LNCaP clone FGC (cell line): ENCODE data around the gene PKD1.

Experiments used
- DNase-seq: peaks from one replicate; pipeline ENCODE4 v3.0.0-alpha.2; 2011; ENCODE audit warnings: low read depth
- H3K4me3 ChIP-seq: 2 replicates; pipeline ENCODE4 v1.5.1; 2011; ENCODE audit warnings: mild to moderate bottlenecking, low read depth, low read length, control low read depth
- CTCF ChIP-seq: IDR thresholded peaks from 2 replicates; pipeline ENCODE4 v1.5.1; 2012; ENCODE audit warnings: mild to moderate bottlenecking; ENCODE audit not compliant: control insufficient read depth, insufficient read depth; ENCODE audit errors: extremely low read depth

The PKD1 gene

DNA sequence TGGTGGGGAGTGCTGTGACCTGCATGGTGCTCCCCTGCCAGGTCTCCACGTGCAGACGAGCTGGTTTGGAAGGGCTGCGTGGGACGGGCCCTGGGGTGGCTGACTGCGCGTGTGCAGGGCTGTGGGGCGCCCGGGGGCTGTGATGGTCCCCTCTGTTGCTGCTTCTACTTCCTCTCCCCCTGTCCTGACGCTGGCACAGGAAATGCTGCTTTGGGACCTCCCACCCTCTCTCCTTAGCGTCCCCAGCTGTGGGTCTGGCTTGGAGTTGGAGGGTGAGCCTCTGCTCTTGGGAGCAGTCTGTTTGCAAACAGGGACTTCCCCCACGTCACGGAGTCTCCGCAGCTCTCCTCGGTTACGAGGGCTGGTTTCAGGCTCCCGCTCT is 52.7 kb downstream of the PKD1 start:
- H3K4me3 ChIP-seq = no peak overlapping the region
- DNase-seq = no peak
- TF ChIP-seq CTCF = no peak

DNA sequence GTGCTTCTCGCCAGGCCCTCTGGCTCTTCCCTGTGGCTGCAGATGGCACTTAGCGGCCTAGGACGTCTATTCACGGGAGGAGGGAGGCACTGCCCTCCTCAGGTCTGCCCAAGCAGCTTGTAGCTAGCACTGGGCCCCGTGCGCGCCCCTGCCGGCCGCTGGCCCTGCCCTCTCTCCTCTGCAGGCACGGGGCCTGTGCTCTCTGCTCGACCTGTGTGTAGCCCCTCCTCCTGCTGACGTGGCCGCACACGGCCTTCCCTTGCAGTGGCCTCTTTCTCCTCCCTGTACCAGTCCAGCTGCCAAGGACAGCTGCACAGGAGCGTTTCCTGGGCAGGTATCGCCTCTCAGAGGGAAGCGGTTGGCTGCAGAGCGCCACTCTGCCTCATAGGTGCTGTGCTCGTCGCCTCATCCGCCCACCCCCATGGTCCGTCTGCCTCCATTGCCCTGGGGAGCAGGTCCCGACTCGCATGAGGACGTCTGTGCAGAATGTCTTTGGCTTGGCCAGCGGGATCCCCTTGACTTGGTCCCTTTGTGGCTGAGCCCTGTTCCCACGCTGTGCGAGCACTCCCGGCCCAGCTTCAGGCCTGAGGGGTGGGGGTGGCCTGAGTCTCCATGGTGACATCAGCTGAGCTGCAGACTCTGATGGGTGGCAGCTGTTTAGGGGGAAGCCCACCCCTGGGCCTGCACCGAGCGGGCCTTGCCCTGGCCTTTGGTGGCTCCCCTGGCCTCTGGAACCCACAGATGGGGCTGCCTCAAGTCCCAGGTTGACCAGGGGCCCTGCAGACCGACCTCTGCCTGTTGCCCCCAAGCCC is 53.3 kb downstream of the PKD1 start:
- no peak overlapping the region for H3K4me3 ChIP-seq
- peak; percentile 63 for TF ChIP-seq CTCF
- peak; percentile 95 for DNase-seq

GRCh38 chr16:2081201-2082084 is 54.3 kb downstream of the PKD1 start:
- no peak overlapping the region for H3K4me3 ChIP-seq
- DNase-seq = no peak
- no peak for TF ChIP-seq CTCF

DNA sequence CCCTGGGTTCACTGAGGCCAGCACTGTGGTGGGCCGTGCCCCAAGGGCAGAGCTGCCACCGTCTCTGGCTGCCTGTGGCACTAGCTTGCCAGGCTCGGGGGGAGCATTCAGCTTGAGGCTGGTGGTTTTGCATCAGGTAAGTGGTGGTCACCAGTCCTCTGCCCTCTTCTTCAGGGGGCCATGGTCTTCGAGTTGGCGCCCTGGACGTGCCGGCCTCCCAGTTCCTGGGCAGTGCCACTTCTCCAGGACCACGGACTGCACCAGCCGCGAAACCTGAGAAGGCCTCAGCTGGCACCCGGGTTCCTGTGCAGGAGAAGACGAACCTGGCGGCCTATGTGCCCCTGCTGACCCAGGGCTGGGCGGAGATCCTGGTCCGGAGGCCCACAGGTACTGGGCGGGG is 55.7 kb downstream of the PKD1 start:
- no peak overlapping the region for H3K4me3 ChIP-seq
- no peak for TF ChIP-seq CTCF
- no peak for DNase-seq

DNA sequence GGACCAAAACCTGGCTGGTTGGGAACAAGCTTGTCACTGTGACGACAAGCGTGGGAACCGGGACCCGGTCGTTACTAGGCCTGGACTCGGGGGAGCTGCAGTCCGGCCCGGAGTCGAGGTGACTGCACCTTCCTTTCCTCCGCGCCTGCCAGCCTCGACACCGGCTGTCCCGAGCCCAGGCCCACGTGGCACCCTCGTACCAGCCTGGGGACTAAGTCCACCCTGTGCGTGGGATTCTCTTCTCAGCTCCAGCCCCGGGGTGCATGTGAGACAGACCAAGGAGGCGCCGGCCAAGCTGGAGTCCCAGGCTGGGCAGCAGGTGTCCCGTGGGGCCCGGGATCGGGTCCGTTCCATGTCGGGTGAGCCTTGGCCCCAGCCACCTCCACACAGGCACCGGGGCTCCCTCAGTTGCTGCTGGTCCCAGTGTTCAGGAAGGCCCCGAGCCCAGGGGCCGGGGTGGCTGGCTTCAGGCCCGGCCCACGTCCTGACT is 56.3 kb downstream of the PKD1 start:
- no peak for DNase-seq
- H3K4me3 ChIP-seq = no peak overlapping the region
- TF ChIP-seq CTCF = no peak

DNA sequence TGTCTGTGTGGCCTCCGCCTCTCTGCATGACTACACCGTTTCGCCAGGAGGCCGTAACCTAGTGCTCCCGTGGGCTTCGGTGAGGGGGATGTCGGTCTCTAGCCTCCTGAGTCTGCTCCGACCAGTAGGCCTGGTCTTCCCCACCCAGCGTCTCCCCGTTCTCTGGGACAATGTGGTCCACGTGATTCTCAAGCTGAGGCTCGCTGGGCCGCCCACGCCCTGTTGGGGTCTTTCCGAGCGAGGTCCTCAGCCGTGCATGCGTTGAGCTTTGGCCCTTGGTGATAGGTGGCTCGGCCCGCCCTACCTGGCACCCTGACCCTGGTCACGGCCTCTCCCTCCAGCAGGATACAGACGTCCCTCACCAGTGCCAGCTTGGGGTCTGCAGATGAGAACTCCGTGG is 57.0 kb downstream of the PKD1 start:
- no peak for DNase-seq
- H3K4me3 ChIP-seq = no peak overlapping the region
- no peak for TF ChIP-seq CTCF

GRCh38 chr16:2078096-2078495 is 57.6 kb downstream of the PKD1 start:
- DNase-seq = no peak
- TF ChIP-seq CTCF = no peak
- H3K4me3 ChIP-seq = no peak overlapping the region
